Trophoblast cell (in vitro differentiated cells and primary cell): ENCODE measurements around the gene WIPF2.

Source experiments
- DNase-seq, 2 donors: peaks; one replicate each; pipeline ENCODE4 v3.0.0-alpha.2; 2016
- H2AFZ ChIP-seq: 2 replicates; pipeline ENCODE4 v1.6.1; 2013; ENCODE audit warnings: low read length, moderate library complexity, mild to moderate bottlenecking; ENCODE audit not compliant: insufficient read depth, poor library complexity
- H2AK5ac ChIP-seq: 2 replicates; pipeline ENCODE4 v1.6.1; 2013; ENCODE audit warnings: mild to moderate bottlenecking, low read length
- H2BK120ac ChIP-seq: 2 replicates; pipeline ENCODE4 v1.6.1; 2013; ENCODE audit warnings: low read length, mild to moderate bottlenecking, moderate library complexity; ENCODE audit not compliant: insufficient read depth, poor library complexity
- H2BK12ac ChIP-seq: 2 replicates; pipeline ENCODE4 v1.6.1; 2013; ENCODE audit warnings: mild to moderate bottlenecking, low read length, moderate library complexity
- H2BK5ac ChIP-seq: 2 replicates; pipeline ENCODE4 v1.6.1; 2013; ENCODE audit warnings: low read length, low read depth, moderate library complexity, mild to moderate bottlenecking; ENCODE audit not compliant: poor library complexity
- H3K14ac ChIP-seq: 2 replicates; pipeline ENCODE4 v1.6.1; 2013; ENCODE audit warnings: mild to moderate bottlenecking, low read length
- H3K18ac ChIP-seq: 2 replicates; pipeline ENCODE4 v1.6.1; 2013; ENCODE audit warnings: mild to moderate bottlenecking, low read length
- H3K23ac ChIP-seq: 2 replicates; pipeline ENCODE4 v1.6.1; 2013; ENCODE audit warnings: low read length
- H3K27ac ChIP-seq: 2 replicates; pipeline ENCODE4 v1.5.1; 2013; ENCODE audit warnings: low read depth, mild to moderate bottlenecking, inconsistent platforms, low read length, moderate library complexity
- H3K27me3 ChIP-seq: 2 replicates; pipeline ENCODE4 v1.6.1; 2013; ENCODE audit warnings: inconsistent platforms, mild to moderate bottlenecking, low read length, moderate library complexity; ENCODE audit not compliant: insufficient read depth
- H3K36me3 ChIP-seq, 2 experiments: 1 replicate in 1 of 2; 2 replicates in 1 of 2; pipeline ENCODE4 v1.6.1; 2013; ENCODE audit warnings: low read length in 2 of 2, mild to moderate bottlenecking in 2 of 2, moderate library complexity in 1 of 2; ENCODE audit not compliant: insufficient read depth in 2 of 2, control insufficient read depth in 1 of 2
- H3K4ac ChIP-seq: 2 replicates; pipeline ENCODE4 v1.6.1; 2013; ENCODE audit warnings: low read depth, mild to moderate bottlenecking, low read length, moderate library complexity
- H3K4me1 ChIP-seq, 2 experiments: 1 replicate in 1 of 2; 2 replicates in 1 of 2; pipeline ENCODE4 v1.6.1; 2013; ENCODE audit warnings: low read length in 2 of 2, mild to moderate bottlenecking in 2 of 2, moderate library complexity in 1 of 2; ENCODE audit not compliant: insufficient read depth in 2 of 2, control insufficient read depth in 1 of 2
- H3K4me2 ChIP-seq: 2 replicates; pipeline ENCODE4 v1.6.1; 2013; ENCODE audit warnings: inconsistent platforms, mild to moderate bottlenecking, low read length, moderate library complexity
- H3K4me3 ChIP-seq: 2 replicates; pipeline ENCODE4 v1.5.1; 2013; ENCODE audit warnings: mild to moderate bottlenecking, low read depth, low read length, inconsistent platforms
- H3K79me1 ChIP-seq: one replicate; pipeline ENCODE4 v1.6.1; 2013; ENCODE audit warnings: low read length
- H3K79me2 ChIP-seq: 2 replicates; pipeline ENCODE4 v1.6.1; 2013; ENCODE audit warnings: low read length, mild to moderate bottlenecking; ENCODE audit not compliant: control insufficient read depth, insufficient read depth, poor library complexity
- H3K9ac ChIP-seq: 2 replicates; pipeline ENCODE4 v1.6.1; 2013; ENCODE audit warnings: mild to moderate bottlenecking, low read length
- H3K9me3 ChIP-seq: 2 replicates; pipeline ENCODE4 v1.6.1; 2013; ENCODE audit warnings: low read depth, mild to moderate bottlenecking, control low read depth, inconsistent platforms, low read length; ENCODE audit not compliant: insufficient read depth
- H4K12ac ChIP-seq: 2 replicates; pipeline ENCODE4 v1.6.1; 2013; ENCODE audit warnings: low read depth, mild to moderate bottlenecking, low read length, moderate library complexity
- H4K8ac ChIP-seq: 2 replicates; pipeline ENCODE4 v1.6.1; 2013; ENCODE audit warnings: low read depth, mild to moderate bottlenecking, low read length, moderate library complexity
- H4K91ac ChIP-seq: one replicate; pipeline ENCODE4 v1.6.1; 2013; ENCODE audit warnings: low read depth, mild to moderate bottlenecking, low read length, moderate library complexity
- WGBS: extraction: QIAGEN DNeasy Blood & Tissue Kit; methylation state at CpG from one replicate; pipeline ENCODE4 v1.1.7; 2013; ENCODE audit warnings: missing lambda C conversion rate; ENCODE audit not compliant: insufficient read length, insufficient coverage; ENCODE audit errors: extremely low coverage; 5-methylcytosine and 5-hydroxymethylcytosine counted together

The WIPF2 gene

DNA sequence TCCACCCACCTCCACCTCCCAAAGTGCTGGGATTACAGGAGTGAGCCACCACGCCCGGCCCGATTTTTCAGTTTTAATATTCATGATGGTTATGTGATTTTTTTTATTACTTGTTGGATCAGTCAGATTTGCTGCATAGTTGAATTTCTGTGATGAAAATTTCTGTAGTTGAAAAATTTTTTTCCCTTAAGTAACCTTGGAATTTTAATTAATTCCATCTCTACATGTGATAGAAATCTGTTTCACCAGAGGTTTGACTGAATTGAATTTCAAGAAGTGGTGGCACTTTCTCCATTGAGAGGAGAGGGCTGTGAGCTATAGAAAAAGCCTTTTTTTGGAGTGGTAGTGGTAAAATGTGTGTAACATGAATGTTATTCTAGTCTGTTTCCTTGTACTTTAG, 24.7 kb downstream of the WIPF2 start:
- no peak overlapping the region for H3K4ac ChIP-seq
- WGBS: no CpG with 5 or more reads among the region's 3 CpGs

DNA sequence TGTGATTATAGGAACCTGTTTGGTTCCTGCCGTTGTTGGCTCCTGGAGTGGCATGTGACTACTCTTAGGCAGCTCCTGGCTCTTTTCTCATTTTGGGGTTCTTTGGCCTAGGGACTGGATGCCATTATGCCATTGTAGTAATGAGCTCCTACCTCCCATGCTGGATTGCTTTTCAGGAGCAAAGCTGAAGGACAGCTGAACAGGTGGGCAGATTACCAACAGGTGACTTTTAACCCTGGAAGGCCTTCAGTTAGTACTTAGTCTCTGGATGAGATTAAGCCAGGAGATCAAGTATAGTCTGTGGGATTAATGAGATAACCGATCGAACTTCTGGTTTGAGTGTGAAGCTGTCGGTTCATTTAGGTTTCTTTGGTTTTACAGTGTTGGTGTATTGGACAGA, 25.2 kb downstream of the WIPF2 start:
- H3K9ac ChIP-seq: no peak overlapping the region
- no peaks in the 10 kb centered on the region for H3K79me1 ChIP-seq
- no peak overlapping the region for H4K91ac ChIP-seq
- H3K4me2 ChIP-seq: no peak overlapping the region
- WGBS: no CpG with 5 or more reads among the region's 4 CpGs
- H3K4ac ChIP-seq: no peak overlapping the region
- no peaks in the 10 kb centered on the region for H3K9me3 ChIP-seq
- H3K4me3 ChIP-seq: no peak overlapping the region
- H2BK120ac ChIP-seq: no peak overlapping the region
- no peaks in the 10 kb centered on the region for H3K27me3 ChIP-seq
- no peak overlapping the region for H4K8ac ChIP-seq
- H2AFZ ChIP-seq: no peak overlapping the region
- H3K36me3 ChIP-seq: no peaks in the 10 kb centered on the region
- H3K14ac ChIP-seq: no peak overlapping the region
- H4K12ac ChIP-seq: no peak overlapping the region
- H2BK12ac ChIP-seq: no peak overlapping the region
- peaks cover 3 to 4% of the 10 kb centered on the region in 2 experiments for H3K4me1 ChIP-seq
- no peaks in the 10 kb centered on the region for H3K79me2 ChIP-seq
- no peak overlapping the region for H2AK5ac ChIP-seq
- no peak overlapping the region for H3K18ac ChIP-seq
- H3K27ac ChIP-seq: no peak overlapping the region
- no peak overlapping the region for H3K23ac ChIP-seq
- DNase-seq: no peak
- H2BK5ac ChIP-seq: no peak overlapping the region

More for the DNA sequence above, 24.7 kb downstream of the WIPF2 start:
- Histone ChIP-seq H2BK12ac (no peak overlapping the region), H3K4me2 (no peak overlapping the region), H4K12ac (no peak overlapping the region), H4K8ac (no peak overlapping the region), H3K9ac (no peak overlapping the region), H3K18ac (no peak overlapping the region), H3K14ac (no peak overlapping the region), H4K91ac (no peak overlapping the region), H3K27me3 (no peaks in the 10 kb centered on the region), H3K4me3 (no peak overlapping the region), H3K36me3 (no peaks in the 10 kb centered on the region), H3K9me3 (no peaks in the 10 kb centered on the region), H3K4me1 (peaks cover 3 to 4% of the 10 kb centered on the region in 2 experiments), H2AK5ac (no peak overlapping the region), H2AFZ (no peak overlapping the region), H3K79me1 (no peaks in the 10 kb centered on the region), H3K79me2 (no peaks in the 10 kb centered on the region), H3K27ac (no peak overlapping the region), H2BK5ac (no peak overlapping the region), H2BK120ac (no peak overlapping the region), H3K23ac (no peak overlapping the region)
- DNase-seq: no peak

DNA sequence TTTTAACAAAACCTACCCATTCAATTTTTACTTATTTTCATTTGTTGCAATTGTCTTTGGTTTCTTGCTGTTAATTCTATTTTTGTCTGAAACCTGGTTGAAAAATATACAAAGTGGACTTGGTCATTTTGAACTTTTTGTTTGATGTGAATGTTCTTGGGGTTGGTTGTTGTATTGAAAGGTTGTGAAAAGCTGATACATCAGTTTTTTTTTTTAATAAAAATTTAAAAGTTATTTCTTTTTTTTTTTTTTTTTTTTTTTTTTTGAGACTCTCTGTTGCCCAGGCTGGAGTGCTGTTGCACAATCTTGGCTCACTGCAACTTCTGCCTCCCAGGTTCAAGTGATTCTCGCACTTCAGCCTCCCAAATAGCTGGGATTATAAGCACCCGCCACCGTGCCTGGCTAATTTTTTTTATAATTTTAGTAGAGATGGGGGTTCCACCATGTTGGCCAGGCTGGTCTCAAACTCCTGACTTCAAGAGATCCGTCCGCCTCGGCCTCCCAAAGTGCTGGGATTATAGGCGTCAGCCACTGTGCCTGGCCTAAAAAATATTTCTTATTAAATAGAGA, 28.9 kb downstream of the WIPF2 start:
- no peaks in the 10 kb centered on the region for H3K79me2 ChIP-seq
- no peak overlapping the region for H4K91ac ChIP-seq
- no peak overlapping the region for H4K8ac ChIP-seq
- H3K36me3 ChIP-seq: no peaks in the 10 kb centered on the region
- no peak overlapping the region for H3K4ac ChIP-seq
- H4K12ac ChIP-seq: no peak overlapping the region
- DNase-seq: no peak
- no peak overlapping the region for H3K14ac ChIP-seq
- H3K23ac ChIP-seq: no peak overlapping the region
- H3K9me3 ChIP-seq: no peaks in the 10 kb centered on the region
- H2BK12ac ChIP-seq: no peak overlapping the region
- H3K4me2 ChIP-seq: no peak overlapping the region
- no peaks in the 10 kb centered on the region for H3K27me3 ChIP-seq
- H3K18ac ChIP-seq: no peak overlapping the region
- H2BK5ac ChIP-seq: no peak overlapping the region
- H3K9ac ChIP-seq: no peak overlapping the region
- no peaks in the 10 kb centered on the region for H3K79me1 ChIP-seq
- H3K4me3 ChIP-seq: no peak overlapping the region
- no peak overlapping the region for H2AK5ac ChIP-seq
- H2AFZ ChIP-seq: no peak overlapping the region
- no peak overlapping the region for H3K27ac ChIP-seq
- H2BK120ac ChIP-seq: no peak overlapping the region
- peaks cover 3 to 4% of the 10 kb centered on the region in 2 experiments for H3K4me1 ChIP-seq
- WGBS: no CpG with 5 or more reads among the region's 7 CpGs

DNA sequence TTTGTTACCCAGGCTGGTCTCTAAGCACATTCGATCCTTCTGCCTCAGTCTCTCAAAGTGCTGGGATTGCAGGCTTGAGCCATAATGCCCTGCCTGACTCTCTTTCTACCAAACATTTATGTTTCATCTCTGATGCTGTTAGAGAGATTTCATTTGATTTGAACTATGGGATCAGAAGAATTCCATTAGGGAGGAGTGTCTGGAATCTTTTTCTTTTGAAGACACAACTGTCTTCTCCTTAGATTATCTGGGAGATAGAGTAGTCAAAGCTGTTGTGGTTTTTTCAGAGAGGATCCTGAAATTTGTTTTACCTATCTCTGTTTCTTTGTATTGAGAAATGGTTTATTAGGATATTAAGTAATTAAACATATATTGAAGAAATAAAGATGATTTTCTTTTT, 29.4 kb downstream of the WIPF2 start:
- H3K27ac ChIP-seq: no peak overlapping the region
- H3K14ac ChIP-seq: no peak overlapping the region
- H4K8ac ChIP-seq: no peak overlapping the region
- no peaks in the 10 kb centered on the region for H3K27me3 ChIP-seq
- no peak overlapping the region for H2BK12ac ChIP-seq
- H3K9me3 ChIP-seq: no peaks in the 10 kb centered on the region
- no peak overlapping the region for H2BK5ac ChIP-seq
- no peak overlapping the region for H2AFZ ChIP-seq
- no peak overlapping the region for H2AK5ac ChIP-seq
- no peak overlapping the region for H3K23ac ChIP-seq
- H2BK120ac ChIP-seq: no peak overlapping the region
- no peak overlapping the region for H3K4me2 ChIP-seq
- no peak for DNase-seq
- peaks cover 3 to 4% of the 10 kb centered on the region in 2 experiments for H3K4me1 ChIP-seq
- H3K4ac ChIP-seq: no peak overlapping the region
- no peak overlapping the region for H3K18ac ChIP-seq
- no peak overlapping the region for H3K4me3 ChIP-seq
- H3K36me3 ChIP-seq: no peaks in the 10 kb centered on the region
- no CpG with 5 or more reads among the region's 1 CpG for WGBS
- H4K91ac ChIP-seq: no peak overlapping the region
- H3K9ac ChIP-seq: no peak overlapping the region
- no peak overlapping the region for H4K12ac ChIP-seq
- no peaks in the 10 kb centered on the region for H3K79me1 ChIP-seq
- no peaks in the 10 kb centered on the region for H3K79me2 ChIP-seq
